HG03571 (cell line): ENCODE results near the gene SLC16A12.
"Not testable (repeated sequence)": the region's sequence is repeated elsewhere in the genome, so short reads cannot be mapped to it uniquely, and the experiment has no call there.

ENCODE experiments used
- ATAC-seq: cut with Tn5 transposase; IDR thresholded peaks from one replicate; pipeline ENCODE4 v1.9.1; 2021; ENCODE audit not compliant: unreplicated experiment

The SLC16A12 gene

GRCh38 chr10:89426230-89426868 is 109.0 kb downstream of the SLC16A12 start:
- no peak for ATAC-seq

GRCh38 chr10:89425000-89425399 is 110.4 kb downstream of the SLC16A12 start:
- no peak for ATAC-seq

GRCh38 chr10:89421018-89421476 is 114.3 kb downstream of the SLC16A12 start:
- no peak for ATAC-seq

GRCh38 chr10:89419548-89419947 is 115.8 kb downstream of the SLC16A12 start:
- ATAC-seq = no peak

GRCh38 chr10:89416465-89416864 is 118.9 kb downstream of the SLC16A12 start:
- ATAC-seq = no peak

GRCh38 chr10:89414879-89415821 is 120.2 kb downstream of the SLC16A12 start:
- peak; percentile 35 for ATAC-seq

GRCh38 chr10:89414146-89414878 is 121.1 kb downstream of the SLC16A12 start, which contains the start of gene IFIT5:
TSS of gene IFIT5 (plus strand) at chr10:89414568. CDS start at chr10:89414799, 231 bp downstream.
- peak; percentile 80 for ATAC-seq

- no peak for ATAC-seq
Measured at GRCh38 chr10:89413398-89413912, 121.9 kb downstream of the SLC16A12 start.

- ATAC-seq = not testable (repeated sequence)
Measured at GRCh38 chr10:89412276-89412675, 123.1 kb downstream of the SLC16A12 start.

GRCh38 chr10:89411135-89411534 is 124.3 kb downstream of the SLC16A12 start:
- not testable (repeated sequence) for ATAC-seq

- not testable (repeated sequence) for ATAC-seq
Measured at GRCh38 chr10:89410551-89410950, 124.8 kb downstream of the SLC16A12 start.

- ATAC-seq = not testable (repeated sequence)
Measured at GRCh38 chr10:89409282-89409681, 126.1 kb downstream of the SLC16A12 start.

- ATAC-seq = not testable (repeated sequence)
Measured at GRCh38 chr10:89407792-89408191, 127.6 kb downstream of the SLC16A12 start.

- ATAC-seq = not testable (repeated sequence)
Measured at GRCh38 chr10:89406178-89406577, 129.2 kb downstream of the SLC16A12 start.

- ATAC-seq = no peak
Measured at GRCh38 chr10:89404104-89405047, 131.0 kb downstream of the SLC16A12 start.

- ATAC-seq = no peak
Measured at GRCh38 chr10:89403043-89403442, 132.4 kb downstream of the SLC16A12 start.

- ATAC-seq = no peak
Measured at GRCh38 chr10:89399956-89400355, 135.4 kb downstream of the SLC16A12 start.

- no peak for ATAC-seq
Measured at GRCh38 chr10:89398003-89398749, 137.2 kb downstream of the SLC16A12 start.

GRCh38 chr10:89395141-89395540 is 140.3 kb downstream of the SLC16A12 start:
- ATAC-seq = no peak
